Ectodermal cell (in vitro differentiated cells): ENCODE results near the gene SIRT7.

Experiments
- H3K27ac ChIP-seq: 2 replicates; pipeline ENCODE4 v1.7.0; 2013; ENCODE audit warnings: mild to moderate bottlenecking, low read depth, low read length; ENCODE audit not compliant: insufficient read depth, poor library complexity, severe bottlenecking
- H3K27me3 ChIP-seq: 2 replicates; pipeline ENCODE4 v1.7.0; 2013; ENCODE audit warnings: mild to moderate bottlenecking, low read length; ENCODE audit not compliant: insufficient read depth, control insufficient read depth, poor library complexity, severe bottlenecking
- H3K36me3 ChIP-seq: one replicate; pipeline ENCODE4 v1.7.0; 2013; ENCODE audit warnings: low read length; ENCODE audit not compliant: control insufficient read depth, insufficient read depth
- H3K4me1 ChIP-seq: one replicate; pipeline ENCODE4 v1.7.0; 2013; ENCODE audit warnings: low read length; ENCODE audit not compliant: control insufficient read depth, insufficient read depth
- H3K4me3 ChIP-seq: 2 replicates; pipeline ENCODE4 v1.7.0; 2013; ENCODE audit warnings: low read depth, low read length, control low read depth; ENCODE audit not compliant: insufficient read depth
- H3K9me3 ChIP-seq: 2 replicates; pipeline ENCODE4 v1.7.0; 2013; ENCODE audit warnings: mild to moderate bottlenecking, low read length, moderate library complexity; ENCODE audit not compliant: control insufficient read depth
- WGBS, 2 experiments: methylation state at CpG; one replicate each; pipeline ENCODE4 v1.1.7; 2013; ENCODE audit warnings: missing lambda C conversion rate in 2 of 2; 5-methylcytosine and 5-hydroxymethylcytosine counted together

SIRT7 gene

DNA sequence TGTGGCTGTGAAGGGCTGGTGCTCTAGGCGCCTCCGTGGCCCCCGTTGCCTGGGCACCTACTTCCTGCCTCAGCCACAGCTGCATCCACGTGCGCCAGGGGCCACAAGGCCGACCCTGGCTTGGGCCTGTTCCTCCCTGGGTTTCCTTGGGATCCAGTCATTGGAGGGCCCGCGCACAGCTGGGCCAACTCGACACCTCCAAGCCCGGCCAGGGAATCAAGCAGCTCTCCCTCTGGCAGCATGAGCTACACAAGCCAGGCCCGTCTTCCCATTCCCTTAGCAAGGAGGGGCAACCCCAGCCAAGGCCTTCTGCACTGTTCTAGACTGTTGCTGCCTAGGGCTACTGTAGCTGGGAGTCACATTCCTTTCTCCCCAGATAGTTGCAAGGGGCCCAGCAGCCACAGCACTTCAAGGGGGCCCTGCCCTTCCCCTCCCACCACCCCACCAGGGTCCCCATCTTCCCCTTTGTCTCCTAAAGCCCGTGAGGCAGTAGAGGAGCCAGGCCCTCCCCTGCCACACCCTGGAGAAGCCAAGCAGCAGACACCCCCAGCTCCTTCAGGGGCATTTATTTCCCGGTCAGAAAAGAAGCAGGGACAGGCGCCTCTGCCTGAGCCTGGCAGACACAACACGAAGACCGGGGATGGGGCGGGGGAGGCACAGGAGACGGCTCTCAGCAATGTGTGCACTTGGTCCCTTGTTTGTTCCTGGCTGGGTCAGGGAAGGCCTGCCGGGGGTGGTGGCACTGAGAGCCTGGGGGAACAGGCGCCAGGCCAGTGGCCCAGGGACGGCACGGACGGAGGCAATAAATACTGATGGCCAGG lies 50.6 kb downstream of the SIRT7 start:
- WGBS, 2 experiments: 81 to 83% methylated on average over 23 of the region's 23 CpGs
- Histone ChIP-seq H3K36me3 (peaks cover 9% of the 10 kb centered on the region), H3K4me1 (peaks cover 34% of the 10 kb centered on the region), H3K27ac (peak overlapping the region; percentile 77), H3K9me3 (no peaks in the 10 kb centered on the region), H3K27me3 (no peaks in the 10 kb centered on the region), H3K4me3 (no peak overlapping the region)

DNA sequence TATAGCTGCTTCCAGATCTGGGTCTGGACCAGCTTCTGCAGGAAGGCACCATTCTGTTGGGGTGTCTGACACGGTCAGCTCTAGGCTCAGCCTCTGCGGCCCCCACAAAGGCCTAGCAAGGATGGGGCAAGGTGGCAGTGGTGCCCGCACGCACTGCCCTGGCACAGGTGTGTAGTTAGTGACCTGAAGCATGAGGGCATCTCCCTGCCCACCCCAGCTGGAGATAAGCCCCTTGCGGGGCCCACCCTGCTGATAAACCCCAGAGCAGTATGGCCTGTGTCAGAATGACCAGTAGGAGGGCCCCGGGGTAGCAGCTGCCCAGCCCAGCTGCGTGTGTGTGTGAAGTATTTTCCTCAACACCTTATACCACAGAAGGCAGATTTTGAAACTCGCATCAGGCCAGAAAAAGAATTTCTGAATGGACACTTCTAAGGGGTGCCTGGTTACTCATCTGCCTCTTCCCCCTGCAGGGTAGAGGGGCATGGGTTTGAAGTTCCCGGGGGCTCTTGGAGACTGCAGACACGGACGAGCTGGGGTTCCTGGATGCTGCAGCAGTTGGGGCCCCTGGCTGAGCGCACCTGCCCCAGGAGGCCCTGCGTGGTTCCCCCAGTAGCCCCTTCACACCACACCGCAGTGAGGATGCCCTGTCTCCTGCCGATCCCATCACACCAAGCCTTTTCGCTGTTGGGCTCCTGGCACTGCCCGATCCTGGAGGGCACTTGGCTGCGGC lies 51.4 kb downstream of the SIRT7 start:
- peak overlapping the region; percentile 3 for H3K27ac ChIP-seq

DNA sequence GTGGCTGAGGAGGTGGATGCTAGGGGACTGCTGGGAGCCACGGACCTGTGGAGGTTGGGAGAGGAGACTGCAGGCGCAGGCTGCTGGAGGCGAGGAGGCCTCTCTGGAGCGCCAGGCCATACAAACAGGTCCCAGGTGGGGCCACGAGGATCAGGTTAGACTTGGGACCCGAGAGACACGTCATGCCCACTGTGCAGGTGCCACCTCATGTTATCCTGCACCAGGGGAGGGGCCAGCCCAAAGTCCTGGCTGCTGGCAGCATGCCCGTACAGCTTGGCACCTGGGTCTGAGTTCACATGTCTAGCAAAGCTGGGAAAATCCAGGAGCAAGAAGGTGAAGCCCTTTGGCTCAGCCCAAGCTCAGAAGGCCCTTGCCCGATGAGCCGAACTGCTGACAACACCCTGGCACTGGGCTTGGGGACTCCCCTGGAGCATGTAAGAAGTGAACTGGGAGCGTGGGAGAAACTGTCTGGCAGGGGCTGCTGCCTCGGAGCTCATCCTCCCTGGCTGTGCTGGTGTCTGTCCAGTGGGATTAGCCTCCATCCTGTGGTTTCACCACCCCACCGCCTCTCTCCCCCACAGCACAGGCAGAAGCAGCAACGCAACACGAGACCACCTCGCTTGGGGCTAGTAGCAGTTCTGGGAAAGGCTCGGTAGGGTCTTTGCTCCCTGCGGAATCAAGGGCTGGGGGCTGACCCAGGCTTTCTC lies 52.1 kb downstream of the SIRT7 start:
- no peaks in the 10 kb centered on the region for H3K27me3 ChIP-seq
- WGBS, 2 experiments: 91 to 94% methylated on average over 18 of the region's 18 CpGs
- peaks cover 9% of the 10 kb centered on the region for H3K36me3 ChIP-seq
- no peak overlapping the region for H3K27ac ChIP-seq
- H3K4me3 ChIP-seq: no peak overlapping the region
- peaks cover 34% of the 10 kb centered on the region for H3K4me1 ChIP-seq
- no peaks in the 10 kb centered on the region for H3K9me3 ChIP-seq

More for the DNA sequence above, 51.4 kb downstream of the SIRT7 start:
- peaks cover 9% of the 10 kb centered on the region for H3K36me3 ChIP-seq
- 94% methylated on average over 18 of the region's 18 CpGs for WGBS, 2 experiments
- H3K4me1 ChIP-seq: peaks cover 34% of the 10 kb centered on the region
- no peaks in the 10 kb centered on the region for H3K27me3 ChIP-seq
- H3K4me3 ChIP-seq: no peak overlapping the region
- no peaks in the 10 kb centered on the region for H3K9me3 ChIP-seq

GRCh38 chr17:81865358-81865732 lies 52.6 kb downstream of the SIRT7 start:
- no peaks in the 10 kb centered on the region for H3K27me3 ChIP-seq
- no peak overlapping the region for H3K27ac ChIP-seq
- 96% methylated on average over 8 of the region's 8 CpGs for WGBS, 2 experiments
- H3K9me3 ChIP-seq: no peaks in the 10 kb centered on the region
- peaks cover 9% of the 10 kb centered on the region for H3K36me3 ChIP-seq
- H3K4me1 ChIP-seq: peaks cover 34% of the 10 kb centered on the region
- no peak overlapping the region for H3K4me3 ChIP-seq

GRCh38 chr17:81863833-81864768 lies 53.9 kb downstream of the SIRT7 start:
- no peak overlapping the region for H3K27ac ChIP-seq
- 92 to 94% methylated on average over 9 of the region's 9 CpGs for WGBS, 2 experiments
- H3K27me3 ChIP-seq: no peaks in the 10 kb centered on the region
- H3K9me3 ChIP-seq: no peaks in the 10 kb centered on the region
- H3K4me3 ChIP-seq: no peak overlapping the region
- peaks cover 29% of the 10 kb centered on the region for H3K4me1 ChIP-seq
- H3K36me3 ChIP-seq: peaks cover 9% of the 10 kb centered on the region

GRCh38 chr17:81863123-81863675 lies 54.8 kb downstream of the SIRT7 start:
- Histone ChIP-seq H3K27ac (no peak overlapping the region), H3K4me3 (no peak overlapping the region), H3K9me3 (no peaks in the 10 kb centered on the region), H3K4me1 (peaks cover 24% of the 10 kb centered on the region), H3K36me3 (peaks cover 18% of the 10 kb centered on the region), H3K27me3 (no peaks in the 10 kb centered on the region)
- 93 to 95% methylated on average over 6 of the region's 6 CpGs for WGBS, 2 experiments
